C4-2B (cell line): Measurements from ENCODE around the gene CALM3.

ENCODE experiments used
- CTCF ChIP-seq: fragments of 450-650 bp; conservative IDR thresholded peaks from 2 replicates; pipeline ENCODE4 v1.5.1; 2017; ENCODE audit warnings: mild to moderate bottlenecking
- ZFX ChIP-seq: fragments of 450-650 bp; IDR thresholded peaks from 2 replicates; pipeline ENCODE4 v1.6.1; 2017

GRCh38 chr19:46633130-46633529, 32.0 kb downstream of the CALM3 start:
- TF ChIP-seq CTCF (no peak), ZFX (no peak)
